B cell (primary cell): ENCODE measurements around the gene TTC19. TPM values are rescaled to one million over a fixed set of nuclear protein-coding genes. Genes with fewer than 3 reads are reported as not detected.

Source experiments
- ATAC-seq: fragments of 200-7000 bp; cut with Tn5 transposase; one replicate; pipeline ENCODE4 v1.10.0; 2021; ENCODE audit warnings: low read depth, mild to moderate bottlenecking, moderate number of reproducible peaks, moderate library complexity
- CTCF ChIA-PET: fragments of 350-600 bp; sonication (Branson Sonifier 250); formaldehyde crosslinking; loops from one replicate; lab custom pipeline; 2021; ENCODE audit warnings: antibody characterized with exemption, inconsistent platforms; lab: Charles Lee
- POLR2A ChIA-PET: fragments of 350-600 bp; sonication (Branson Sonifier 250); formaldehyde crosslinking; loops from one replicate; lab custom pipeline; 2021; ENCODE audit warnings: antibody characterized with exemption; lab: Charles Lee
- DNase-seq: peaks from one replicate; pipeline ENCODE4 v3.0.0; 2013
- H2AFZ ChIP-seq: 2 replicates; pipeline ENCODE4 v1.6.1; 2012; ENCODE audit warnings: mild to moderate bottlenecking, low read depth, low read length; ENCODE audit not compliant: insufficient read depth, poor library complexity, severe bottlenecking
- H3K27ac ChIP-seq, 2 donors: 1 replicate in 1 of 2; 2 replicates in 1 of 2; pipeline ENCODE4 v1.5.1; 2012 to 2013; ENCODE audit warnings: low read length in 2 of 2, mild to moderate bottlenecking in 2 of 2, moderate library complexity in 1 of 2
- H3K27me3 ChIP-seq, 4 experiments: fragments of 200-600 bp in 1 of 4; sonication (generic) in 1 of 4; replicated peaks in 1 of 4; 1 replicate in 2 of 4; 2 replicates in 2 of 4; pipeline versions ENCODE4 v1.6.1 to v1.7.0; 2013 to 2016; ENCODE audit warnings: low read length in 3 of 4, mild to moderate bottlenecking in 2 of 4, mixed read lengths in 1 of 4, moderate library complexity in 1 of 4; ENCODE audit not compliant: insufficient read depth in 4 of 4, control insufficient read depth in 3 of 4; ENCODE audit errors: control extremely low read depth in 1 of 4
- H3K36me3 ChIP-seq, 2 experiments: replicated peaks in 1 of 2; 1 replicate in 1 of 2; 2 replicates in 1 of 2; pipeline versions ENCODE4 v1.6.1 to v1.7.1; 2013; ENCODE audit warnings: low read length in 1 of 2; ENCODE audit not compliant: insufficient read depth in 2 of 2, control insufficient read depth in 1 of 2; ENCODE audit errors: control extremely low read depth in 1 of 2, extremely low read depth in 1 of 2
- H3K4me1 ChIP-seq, 2 donors: fragments of 200-600 bp in 1 of 2; sonication (generic) in 1 of 2; 1 replicate in 1 of 2; 2 replicates in 1 of 2; pipeline versions ENCODE4 v1.5.1 to v1.6.1; 2013 to 2017; ENCODE audit warnings: low read length in 2 of 2; ENCODE audit not compliant: control insufficient read depth in 2 of 2, insufficient read depth in 2 of 2
- H3K4me2 ChIP-seq: replicated peaks from 2 replicates; pipeline ENCODE3; 2012; ENCODE audit warnings: mild to moderate bottlenecking, low read depth, low read length; ENCODE audit not compliant: poor library complexity, severe bottlenecking
- H3K4me3 ChIP-seq, 5 experiments: fragments of 200-600 bp in 1 of 5; sonication (generic) in 1 of 5; 1 replicate in 3 of 5; 2 replicates in 2 of 5; pipeline versions ENCODE4 v1.5.1 to v1.7.0; 2011 to 2016; ENCODE audit warnings: low read length in 4 of 5, mild to moderate bottlenecking in 4 of 5, low read depth in 2 of 5, control low read depth in 1 of 5, moderate library complexity in 1 of 5; ENCODE audit not compliant: insufficient read depth in 1 of 5; ENCODE audit errors: control extremely low read depth in 1 of 5, extremely low read depth in 1 of 5
- H3K79me2 ChIP-seq: fragments of 200-600 bp; sonication (generic); one replicate; pipeline ENCODE4 v1.6.0; 2016; ENCODE audit warnings: low read length; ENCODE audit not compliant: control insufficient read depth, insufficient read depth
- H3K9ac ChIP-seq: fragments of 200-600 bp; sonication (generic); 2 replicates; pipeline ENCODE4 v1.6.1; 2017; ENCODE audit warnings: mild to moderate bottlenecking, low read length, moderate library complexity
- H3K9me3 ChIP-seq, 3 donors: one replicate each; pipeline versions ENCODE4 v1.6.1 to v1.7.1; 2013; ENCODE audit warnings: low read length in 2 of 3; ENCODE audit not compliant: control insufficient read depth in 2 of 3, insufficient read depth in 1 of 3; ENCODE audit errors: control extremely low read depth in 1 of 3
- H4K20me1 ChIP-seq: 2 replicates; pipeline ENCODE4 v1.6.0; 2012; ENCODE audit warnings: mild to moderate bottlenecking, low read length; ENCODE audit not compliant: insufficient read depth, control insufficient read depth, poor library complexity, severe bottlenecking
- H3K27ac Mint-ChIP-seq: one replicate; pipeline ENCODE4 v1.8.0; 2021; ENCODE audit warnings: mixed read lengths
- H3K27me3 Mint-ChIP-seq: one replicate; pipeline ENCODE4 v1.8.0; 2021; ENCODE audit warnings: mixed read lengths
- H3K4me1 Mint-ChIP-seq: one replicate; pipeline ENCODE4 v1.8.0; 2021; ENCODE audit warnings: mixed read lengths
- H3K4me3 Mint-ChIP-seq: one replicate; pipeline ENCODE4 v1.8.0; 2021; ENCODE audit warnings: mixed read lengths
- H3K9me3 Mint-ChIP-seq: one replicate; pipeline ENCODE4 v1.8.0; 2022; ENCODE audit warnings: mixed read lengths; ENCODE audit not compliant: insufficient read depth
- EZH2 ChIP-seq: IDR thresholded peaks from 2 replicates; pipeline ENCODE4 v1.6.1; 2012; ENCODE audit warnings: borderline replicate concordance, low read depth, mild to moderate bottlenecking, moderate library complexity, low read length; ENCODE audit not compliant: insufficient read depth, poor library complexity, severe bottlenecking
- WGBS: methylation state at CpG from one replicate; pipeline ENCODE4 v1.1.5; 2013; ENCODE audit warnings: missing lambda C conversion rate; ENCODE audit not compliant: insufficient coverage; 5-methylcytosine and 5-hydroxymethylcytosine counted together
- intact Hi-C: fragments of 100-400 bp; cut with micrococcal nuclease; formaldehyde crosslinking; loops from one replicate; pipeline ENCODE4 v1.10.0; 2022
- polyA plus RNA-seq: library from polyadenylated mRNA; depleted of rRNA; stranded (reverse); fragments of >200 nt; gene quantifications from 2 replicates; pipeline ENCODE4 v1.2.3, GENCODE V29; 2012
- total RNA-seq, 2 donors: library from RNA; stranded (reverse); fragments of 120-200 nt in 1 of 2; gene quantifications; 1 replicate in 1 of 2; 2 replicates in 1 of 2; pipeline versions ENCODE4 v1.2.3 to v1.2.4, GENCODE V29; 2013 to 2022
- TF ChIP-seq, protein P1 (sequence below): fragments of 200-600 bp; IDR thresholded peaks from one replicate; pipeline ENCODE4 v1.8.0; 2022; ENCODE audit warnings: antibody characterized with exemption, mild to moderate bottlenecking

Gene TTC19
- total and polyA plus RNA-seq, 2 donors (not counting 1 experiment from before 2014, with no cell fraction given) = 8.2 to 38.5 TPM

DNA sequence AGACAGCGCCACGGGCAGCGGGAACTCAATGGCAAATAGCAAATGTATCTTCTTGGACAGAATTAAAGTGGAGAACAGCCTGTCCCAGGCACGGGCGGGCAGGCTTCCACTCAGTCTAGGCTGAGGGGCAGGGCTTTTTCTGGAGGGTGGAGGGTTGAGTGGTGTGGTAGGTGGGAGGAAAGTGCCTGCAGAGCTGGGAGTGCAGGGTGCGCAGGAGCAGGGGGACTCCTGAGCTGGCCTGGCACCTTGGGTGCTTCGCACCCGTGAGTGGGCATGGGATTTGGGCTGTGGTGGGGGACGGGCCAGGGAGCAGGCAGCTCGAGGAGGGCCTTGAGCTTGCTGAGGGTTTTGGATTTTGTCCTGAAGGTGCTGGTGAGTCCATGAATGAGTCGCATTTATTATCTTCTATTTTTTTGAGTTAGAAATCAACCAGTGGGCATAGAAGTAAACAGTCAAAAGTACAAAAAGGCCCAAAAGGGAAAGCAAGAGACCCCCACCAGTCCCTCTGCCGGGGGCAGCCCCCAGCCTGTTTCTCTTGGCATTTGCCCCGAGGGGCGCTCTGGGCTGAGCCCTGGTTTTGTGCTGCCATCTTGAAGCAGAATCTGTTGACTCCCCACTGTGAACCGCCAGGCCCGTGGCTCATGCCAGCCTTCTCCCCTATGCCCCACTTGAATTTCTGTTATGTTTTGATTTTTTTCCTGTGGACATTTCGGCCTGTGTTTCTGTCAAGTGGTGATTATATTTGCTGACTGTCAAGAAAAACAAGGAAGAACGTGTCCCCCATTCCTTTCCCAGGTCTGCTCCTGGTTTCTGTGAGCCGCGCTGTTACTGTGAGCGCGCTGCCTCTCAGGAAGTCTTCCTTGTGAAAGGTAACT lies 46.5 kb upstream of the TTC19 start:
- Histone ChIP-seq H3K79me2 (no peaks in the 10 kb centered on the region), H2AFZ (no peak overlapping the region), H4K20me1 (no peaks in the 10 kb centered on the region), H3K9ac (no peak overlapping the region), H3K27ac (no peak overlapping the region), H3K9me3 (no peaks in the 10 kb centered on the region), H3K4me1 (no peaks in the 10 kb centered on the region), H3K36me3 (no peaks in the 10 kb centered on the region), H3K27me3 (no peaks in the 10 kb centered on the region), H3K4me2 (no peak overlapping the region), H3K4me3 (no peak overlapping the region)
- intact Hi-C loops = no loop called here
- no peak for TF ChIP-seq EZH2
- TF ChIP-seq, protein P1, sequence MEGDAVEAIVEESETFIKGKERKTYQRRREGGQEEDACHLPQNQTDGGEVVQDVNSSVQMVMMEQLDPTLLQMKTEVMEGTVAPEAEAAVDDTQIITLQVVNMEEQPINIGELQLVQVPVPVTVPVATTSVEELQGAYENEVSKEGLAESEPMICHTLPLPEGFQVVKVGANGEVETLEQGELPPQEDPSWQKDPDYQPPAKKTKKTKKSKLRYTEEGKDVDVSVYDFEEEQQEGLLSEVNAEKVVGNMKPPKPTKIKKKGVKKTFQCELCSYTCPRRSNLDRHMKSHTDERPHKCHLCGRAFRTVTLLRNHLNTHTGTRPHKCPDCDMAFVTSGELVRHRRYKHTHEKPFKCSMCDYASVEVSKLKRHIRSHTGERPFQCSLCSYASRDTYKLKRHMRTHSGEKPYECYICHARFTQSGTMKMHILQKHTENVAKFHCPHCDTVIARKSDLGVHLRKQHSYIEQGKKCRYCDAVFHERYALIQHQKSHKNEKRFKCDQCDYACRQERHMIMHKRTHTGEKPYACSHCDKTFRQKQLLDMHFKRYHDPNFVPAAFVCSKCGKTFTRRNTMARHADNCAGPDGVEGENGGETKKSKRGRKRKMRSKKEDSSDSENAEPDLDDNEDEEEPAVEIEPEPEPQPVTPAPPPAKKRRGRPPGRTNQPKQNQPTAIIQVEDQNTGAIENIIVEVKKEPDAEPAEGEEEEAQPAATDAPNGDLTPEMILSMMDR = no peak
- DNase-seq (no peak), ATAC-seq (no peak)
- H3K27me3 Mint-ChIP-seq = peaks cover 23% of the 10 kb centered on the region
- no peaks in the 10 kb centered on the region for H3K4me1 Mint-ChIP-seq
- no peaks in the 10 kb centered on the region for H3K9me3 Mint-ChIP-seq
- H3K27ac Mint-ChIP-seq = no peak overlapping the region
- POLR2A ChIA-PET = no interaction called here
- H3K4me3 Mint-ChIP-seq = no peak overlapping the region
- CTCF ChIA-PET = no interaction called here
- WGBS = 85% methylated on average over 17 of the region's 22 CpGs

DNA sequence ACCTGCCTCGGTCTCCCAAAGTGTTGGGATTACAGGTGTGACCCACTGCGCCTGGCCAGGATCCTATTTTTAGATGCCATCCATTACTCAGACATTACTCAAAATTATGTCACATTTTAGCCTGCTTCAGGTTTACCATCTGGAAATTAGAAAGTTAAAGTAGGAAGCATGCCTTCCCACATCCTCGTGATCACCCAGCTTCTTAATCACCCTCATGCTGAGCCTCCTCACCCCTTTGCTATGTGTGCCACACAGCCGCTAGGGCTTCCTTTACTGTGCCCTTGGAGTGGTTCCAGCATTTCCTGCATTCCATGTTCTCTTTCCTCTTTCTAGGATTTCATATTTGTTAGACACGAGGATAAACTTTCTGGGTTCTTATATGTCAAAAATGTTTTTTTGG lies 45.4 kb upstream of the TTC19 start:
- intact Hi-C loops = no loop called here
- DNase-seq (no peak), ATAC-seq (no peak)
- Histone ChIP-seq H2AFZ (no peak overlapping the region), H3K79me2 (no peaks in the 10 kb centered on the region), H4K20me1 (no peaks in the 10 kb centered on the region), H3K9me3 (no peaks in the 10 kb centered on the region), H3K36me3 (no peaks in the 10 kb centered on the region), H3K4me2 (no peak overlapping the region), H3K9ac (no peak overlapping the region), H3K27ac (no peak overlapping the region), H3K4me3 (no peak overlapping the region), H3K27me3 (no peaks in the 10 kb centered on the region), H3K4me1 (no peaks in the 10 kb centered on the region)
- Mint-ChIP-seq H3K4me1 (peaks cover 4% of the 10 kb centered on the region), H3K27me3 (peaks cover 33% of the 10 kb centered on the region), H3K9me3 (no peaks in the 10 kb centered on the region), H3K4me3 (no peak overlapping the region), H3K27ac (no peak overlapping the region)
- ChIA-PET CTCF (no interaction called here), POLR2A (no interaction called here)
- 17% methylated on average over 1 of the region's 5 CpGs for WGBS
- TF ChIP-seq, protein P1 = no peak
- no peak for TF ChIP-seq EZH2
